ENCODE results near the gene SH2D3C. TPM values are rescaled to one million over a fixed set of nuclear protein-coding genes. Genes with fewer than 3 reads are reported as not detected.

SH2D3C gene
- total RNA-seq, 1 donor from 2014 or later = 5.8 TPM

DNA sequence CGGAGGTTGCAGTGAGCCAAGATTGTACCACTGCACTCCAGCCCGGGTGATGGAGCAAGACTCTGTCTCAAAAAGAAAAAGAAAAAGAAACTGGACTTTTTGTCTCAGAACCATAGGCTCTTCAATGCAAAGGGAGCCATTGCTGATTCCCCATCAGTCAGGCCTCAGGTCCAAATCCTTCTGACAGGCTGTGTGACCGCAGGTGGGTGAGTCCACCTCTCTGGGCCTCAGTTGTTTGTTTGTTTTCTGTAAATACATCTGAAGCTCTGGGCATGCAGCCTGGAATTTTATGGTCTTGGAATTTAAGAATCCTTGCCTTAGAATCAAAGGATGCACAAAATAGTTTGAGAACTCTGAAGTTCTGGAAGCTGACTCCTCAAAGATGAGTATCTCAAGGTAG lies 22.2 kb downstream of the SH2D3C start:
- Histone ChIP-seq H3K4me3 (ENCODE audit: insufficient read depth, low read depth, low read length) (no peak overlapping the region), H4K20me1 (ENCODE audit: insufficient read depth, low read length) (peaks cover 16% of the 10 kb centered on the region), H3K9ac (ENCODE audit: low read length) (no peak overlapping the region), H3K9me3 (ENCODE audit: insufficient read depth, low read depth, low read length) (no peaks in the 10 kb centered on the region), H3K4me1 (ENCODE audit: insufficient read depth, low read length) (no peaks in the 10 kb centered on the region), H3K27me3 (ENCODE audit: insufficient read depth, low read length) (peaks cover 18% of the 10 kb centered on the region), H3K36me3 (ENCODE audit: insufficient read depth, low read length) (no peaks in the 10 kb centered on the region), H3K27ac (ENCODE audit: low read depth, low read length) (no peak overlapping the region), H2AFZ (ENCODE audit: low read depth, low read length) (no peak overlapping the region), H3K79me2 (ENCODE audit: insufficient read depth, low read length) (no peaks in the 10 kb centered on the region), H3K4me2 (ENCODE audit: low read length) (no peak overlapping the region)
- H3K27me3 Mint-ChIP-seq (ENCODE audit: low read depth, unreplicated experiment) = peaks cover 31% of the 10 kb centered on the region
- H3K36me3 Mint-ChIP-seq (ENCODE audit: low read depth, unreplicated experiment) = no peaks in the 10 kb centered on the region
- H3K4me1 Mint-ChIP-seq (ENCODE audit: low read depth, unreplicated experiment) = peaks cover 7% of the 10 kb centered on the region
- H3K4me3 Mint-ChIP-seq (ENCODE audit: unreplicated experiment) = no peak overlapping the region
- no peak overlapping the region for H3K27ac Mint-ChIP-seq (ENCODE audit: unreplicated experiment)
- no peak for DNase-seq (ENCODE audit: low read depth)
- TF ChIP-seq EZH2 (IDR thresholded peaks at IDR 0.05; ENCODE audit: insufficient read depth, low read length) = no peak
- TF ChIP-seq, protein P1, sequence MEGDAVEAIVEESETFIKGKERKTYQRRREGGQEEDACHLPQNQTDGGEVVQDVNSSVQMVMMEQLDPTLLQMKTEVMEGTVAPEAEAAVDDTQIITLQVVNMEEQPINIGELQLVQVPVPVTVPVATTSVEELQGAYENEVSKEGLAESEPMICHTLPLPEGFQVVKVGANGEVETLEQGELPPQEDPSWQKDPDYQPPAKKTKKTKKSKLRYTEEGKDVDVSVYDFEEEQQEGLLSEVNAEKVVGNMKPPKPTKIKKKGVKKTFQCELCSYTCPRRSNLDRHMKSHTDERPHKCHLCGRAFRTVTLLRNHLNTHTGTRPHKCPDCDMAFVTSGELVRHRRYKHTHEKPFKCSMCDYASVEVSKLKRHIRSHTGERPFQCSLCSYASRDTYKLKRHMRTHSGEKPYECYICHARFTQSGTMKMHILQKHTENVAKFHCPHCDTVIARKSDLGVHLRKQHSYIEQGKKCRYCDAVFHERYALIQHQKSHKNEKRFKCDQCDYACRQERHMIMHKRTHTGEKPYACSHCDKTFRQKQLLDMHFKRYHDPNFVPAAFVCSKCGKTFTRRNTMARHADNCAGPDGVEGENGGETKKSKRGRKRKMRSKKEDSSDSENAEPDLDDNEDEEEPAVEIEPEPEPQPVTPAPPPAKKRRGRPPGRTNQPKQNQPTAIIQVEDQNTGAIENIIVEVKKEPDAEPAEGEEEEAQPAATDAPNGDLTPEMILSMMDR (IDR thresholded peaks at IDR 0.05; ENCODE audit: insufficient read depth, low read depth, low read length) = no peak
- no peaks in the 10 kb centered on the region for H3K9me3 Mint-ChIP-seq (ENCODE audit: unreplicated experiment)
- no peak for FAIRE-seq

DNA sequence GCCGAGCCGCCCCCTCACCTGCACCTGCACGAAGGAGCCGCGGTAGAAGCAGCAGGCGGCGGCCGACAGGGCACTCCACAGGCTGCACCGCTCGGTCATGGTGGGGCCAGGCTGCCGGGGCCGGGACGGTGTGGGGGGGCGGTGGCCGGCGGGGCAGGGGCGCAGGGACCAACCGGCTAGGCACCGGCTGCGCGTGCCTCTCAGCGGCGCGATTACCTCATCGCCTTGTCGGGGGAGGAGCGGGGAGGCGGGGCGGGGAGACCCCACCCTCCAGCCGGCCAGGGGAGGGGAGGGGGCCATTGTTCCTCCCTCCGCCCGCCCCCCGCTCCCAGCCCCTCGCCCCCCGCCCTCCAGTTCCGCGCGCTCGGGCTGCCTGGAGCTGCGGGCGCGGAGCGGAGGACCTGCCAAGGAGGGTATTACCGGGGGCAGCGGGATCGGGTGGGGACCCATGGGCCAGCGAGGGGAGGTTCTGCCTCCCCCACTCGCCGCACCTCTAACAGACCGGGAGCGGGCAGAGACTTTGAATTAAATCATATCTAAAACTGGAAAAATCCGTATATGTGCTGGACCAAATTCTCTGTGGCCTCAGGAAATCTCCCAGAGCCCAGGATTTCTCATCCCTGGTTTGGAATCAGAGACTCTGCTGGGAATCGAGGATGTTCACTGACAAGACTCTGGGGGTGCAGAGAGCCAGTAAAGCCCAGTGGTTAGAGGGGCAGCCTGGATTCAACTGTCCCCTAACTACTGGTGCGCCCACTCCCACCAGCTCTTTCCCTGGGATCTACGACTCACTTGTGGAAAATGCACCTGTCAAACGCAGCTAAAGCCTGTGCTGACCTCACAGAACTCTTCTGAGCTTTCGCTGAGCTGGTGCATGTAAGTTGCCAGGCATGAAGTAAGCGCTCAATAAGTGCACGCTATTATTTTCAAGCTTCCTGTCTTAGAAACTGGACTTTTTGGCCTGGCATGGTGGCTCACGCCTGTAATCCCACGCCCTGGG lies 23.1 kb downstream of the SH2D3C start:
- Histone ChIP-seq H2AFZ (ENCODE audit: low read depth, low read length) (no peak overlapping the region), H3K4me1 (ENCODE audit: insufficient read depth, low read length) (no peaks in the 10 kb centered on the region), H3K36me3 (ENCODE audit: insufficient read depth, low read length) (no peaks in the 10 kb centered on the region), H3K79me2 (ENCODE audit: insufficient read depth, low read length) (no peaks in the 10 kb centered on the region), H3K4me3 (ENCODE audit: insufficient read depth, low read depth, low read length) (no peak overlapping the region), H3K9me3 (ENCODE audit: insufficient read depth, low read depth, low read length) (no peaks in the 10 kb centered on the region), H3K27ac (ENCODE audit: low read depth, low read length) (no peak overlapping the region), H3K4me2 (ENCODE audit: low read length) (no peak overlapping the region), H3K9ac (ENCODE audit: low read length) (no peak overlapping the region), H3K27me3 (ENCODE audit: insufficient read depth, low read length) (peaks cover 18% of the 10 kb centered on the region), H4K20me1 (ENCODE audit: insufficient read depth, low read length) (peaks cover 18% of the 10 kb centered on the region)
- DNase-seq (ENCODE audit: low read depth) (no peak), FAIRE-seq (no peak)
- peaks cover 5% of the 10 kb centered on the region for H3K4me1 Mint-ChIP-seq (ENCODE audit: low read depth, unreplicated experiment)
- no peaks in the 10 kb centered on the region for H3K9me3 Mint-ChIP-seq (ENCODE audit: unreplicated experiment)
- H3K27me3 Mint-ChIP-seq (ENCODE audit: low read depth, unreplicated experiment) = peaks cover 33% of the 10 kb centered on the region
- H3K36me3 Mint-ChIP-seq (ENCODE audit: low read depth, unreplicated experiment) = peaks cover 1% of the 10 kb centered on the region
- H3K27ac Mint-ChIP-seq (ENCODE audit: unreplicated experiment) = no peak overlapping the region
- no peak for TF ChIP-seq EZH2 (IDR thresholded peaks at IDR 0.05; ENCODE audit: insufficient read depth, low read length)
- TF ChIP-seq, protein P1 (IDR thresholded peaks at IDR 0.05; ENCODE audit: insufficient read depth, low read depth, low read length) = no peak
- no peak overlapping the region for H3K4me3 Mint-ChIP-seq (ENCODE audit: unreplicated experiment)

Measured in astrocyte (in vitro differentiated cells and primary cell).